22Rv1 (cell line): ENCODE measurements around the gene TNFRSF1B.
"Not testable (repeated sequence)": the region's sequence is repeated elsewhere in the genome, so short reads cannot be mapped to it uniquely, and the experiment has no call there.

ENCODE experiments used
- CTCF ChIP-seq: fragments of 450-650 bp; IDR thresholded peaks from 2 replicates; pipeline ENCODE4 v1.5.1; 2017; ENCODE audit warnings: mild to moderate bottlenecking
- ZFX ChIP-seq: fragments of 450-650 bp; IDR thresholded peaks from 2 replicates; pipeline ENCODE4 v1.6.1; 2017; ENCODE audit warnings: antibody characterized with exemption, borderline replicate concordance

DNA sequence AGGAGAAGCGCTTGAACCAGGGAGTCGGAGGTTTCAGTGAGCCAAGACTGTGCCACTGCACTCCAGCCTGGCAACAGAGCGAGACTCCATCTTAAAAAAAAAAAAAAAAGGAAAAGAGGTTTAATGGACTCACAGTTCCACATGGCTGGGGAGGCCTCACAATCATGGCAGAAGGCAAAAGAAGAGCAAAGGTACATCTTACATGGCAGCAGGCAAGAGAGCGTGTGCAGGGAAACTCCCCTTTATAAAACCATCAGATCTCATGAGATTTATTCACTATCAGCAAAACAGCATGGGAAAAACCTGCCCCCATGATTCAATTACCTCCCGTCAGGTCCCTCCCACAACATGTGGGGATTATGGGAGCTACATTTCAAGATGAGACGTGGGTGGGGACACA lies 57.3 kb downstream of the TNFRSF1B start:
- TF ChIP-seq CTCF, ZFX: not testable (repeated sequence)
